Measurements from ENCODE around the gene UGT1A8. TPM values are rescaled to one million over a fixed set of nuclear protein-coding genes. Genes with fewer than 3 reads are reported as not detected.

Gene UGT1A8
- total and polyA plus RNA-seq, 9 of the 15 experiments (the other 6 are each of a cell fraction or from before 2014, with no cell fraction given), result 0.04 TPM; not detected in 8

- ATAC-seq, result no peak
- no peaks in the 10 kb centered on the region for H3K4me1 ChIP-seq (replicated peaks in 1 of 2; ENCODE audit: control insufficient read depth in 2 of 2, insufficient read depth in 2 of 2, low read length in 2 of 2)
- ChIA-PET CTCF (ENCODE audit: low intra/inter-chr PET ratio) (no interaction called here), POLR2A (no interaction called here)
- H3K36me3 ChIP-seq (ENCODE audit: control insufficient read depth, insufficient read depth, low read length), result no peaks in the 10 kb centered on the region
- intact Hi-C loops (cut with micrococcal nuclease) (no loop called here), in situ Hi-C loops (cut with MboI) (no loop called here)
- DNase-seq (ENCODE audit: extremely low read depth in 1 of 4, low spot score in 3 of 4), result no peak
- FAIRE-seq, result no peak
- 7% methylated on average over 3 of the region's 3 CpGs for WGBS (ENCODE audit: insufficient coverage, low coverage, missing lambda C conversion rate)
- BruUV-seq (replicated peaks), result no TSS peak
- no peaks in the 10 kb centered on the region for H3K79me2 ChIP-seq (ENCODE audit: control insufficient read depth, insufficient read depth, low read length)
- H3K9ac ChIP-seq (ENCODE audit: insufficient read depth in 1 of 2, low read depth in 2 of 2, low read length in 2 of 2), result no peak overlapping the region
- TF ChIP-seq SETDB1 (IDR thresholded peaks at IDR 0.05; ENCODE audit: low read length), result no peak
- no peaks in the 10 kb centered on the region for H3K9me3 ChIP-seq (replicated peaks; ENCODE audit: control insufficient read depth, insufficient read depth, low read depth, low read length)
- H3K27me3 ChIP-seq (ENCODE audit: control insufficient read depth in 2 of 2, insufficient read depth in 2 of 2, low read length in 2 of 2), result no peaks in the 10 kb centered on the region
- no peak overlapping the region for H2AFZ ChIP-seq (ENCODE audit: low read depth, low read length)
- H3K9me1 ChIP-seq (ENCODE audit: control insufficient read depth, insufficient read depth, low read length), result no peaks in the 10 kb centered on the region
- no peaks in the 10 kb centered on the region for H4K20me1 ChIP-seq (replicated peaks; ENCODE audit: control insufficient read depth, insufficient read depth, low read length)
- H3K4me3 ChIP-seq, result no peak overlapping the region
- H3K27ac ChIP-seq (ENCODE audit: extremely low read depth, low read depth, low read length), result no peak overlapping the region
- H3K4me2 ChIP-seq (ENCODE audit: insufficient read depth, low read length), result no peak overlapping the region
These were observed 12.6 kb upstream of the UGT1A8 start for GRCh38 chr2:233604826-233605225.

- ChIA-PET CTCF (ENCODE audit: low intra/inter-chr PET ratio) (no interaction called here), POLR2A (no interaction called here)
- DNase-seq (ENCODE audit: extremely low read depth in 1 of 4, low spot score in 3 of 4), result no peak
- WGBS (ENCODE audit: insufficient coverage, low coverage, missing lambda C conversion rate), result 0% methylated on average over 1 of the region's 1 CpG
- Histone ChIP-seq H3K4me1 (replicated peaks in 1 of 2; ENCODE audit: control insufficient read depth in 2 of 2, insufficient read depth in 2 of 2, low read length in 2 of 2) (no peaks in the 10 kb centered on the region), H3K4me2 (ENCODE audit: insufficient read depth, low read length) (no peak overlapping the region), H2AFZ (ENCODE audit: low read depth, low read length) (no peak overlapping the region), H3K27ac (ENCODE audit: extremely low read depth, low read depth, low read length) (no peak overlapping the region), H3K27me3 (ENCODE audit: control insufficient read depth in 2 of 2, insufficient read depth in 2 of 2, low read length in 2 of 2) (no peaks in the 10 kb centered on the region), H3K9ac (ENCODE audit: insufficient read depth in 1 of 2, low read depth in 2 of 2, low read length in 2 of 2) (no peak overlapping the region), H3K4me3 (no peak overlapping the region), H3K9me3 (replicated peaks; ENCODE audit: control insufficient read depth, insufficient read depth, low read depth, low read length) (no peaks in the 10 kb centered on the region), H3K9me1 (ENCODE audit: control insufficient read depth, insufficient read depth, low read length) (no peaks in the 10 kb centered on the region), H4K20me1 (replicated peaks; ENCODE audit: control insufficient read depth, insufficient read depth, low read length) (no peaks in the 10 kb centered on the region), H3K79me2 (ENCODE audit: control insufficient read depth, insufficient read depth, low read length) (no peaks in the 10 kb centered on the region), H3K36me3 (ENCODE audit: control insufficient read depth, insufficient read depth, low read length) (no peaks in the 10 kb centered on the region)
- no peak for ATAC-seq
- no TSS peak for BruUV-seq (replicated peaks)
- intact Hi-C loops (cut with micrococcal nuclease), result no loop called here
- FAIRE-seq, result no peak
- TF ChIP-seq SAP30 (IDR thresholded peaks at IDR 0.05; ENCODE audit: borderline replicate concordance, insufficient read depth, low read depth, low read length, poor library complexity, severe bottlenecking) (no peak), IRF2 (CRISPR knock-in tag; IDR thresholded peaks at IDR 0.05) (no peak), PML (IDR thresholded peaks at IDR 0.05; ENCODE audit: low read length) (no peak), SRF (CRISPR knock-in tag; IDR thresholded peaks at IDR 0.05) (no peak), XRCC5 (IDR thresholded peaks at IDR 0.05; ENCODE audit: low read depth, low read length) (no peak), CBX3 (IDR thresholded peaks at IDR 0.05; ENCODE audit: borderline replicate concordance in 1 of 2, low read length in 2 of 2) (no peak), RCOR1 (IDR thresholded peaks at IDR 0.05; ENCODE audit: borderline replicate concordance in 1 of 2, low read depth in 2 of 2, low read length in 2 of 2) (no peak), PHB2 (IDR thresholded peaks at IDR 0.05; ENCODE audit: low read depth) (no peak), TAF7 (tag; IDR thresholded peaks at IDR 0.05) (no peak), ZNF507 (tag; conservative IDR thresholded peaks at IDR 0.05) (no peak), MBD2 (IDR thresholded peaks at IDR 0.05; ENCODE audit: borderline replicate concordance, low read depth) (no peak), HNRNPK (IDR thresholded peaks at IDR 0.05; ENCODE audit: low read depth, low read length, poor library complexity, severe bottlenecking) (no peak)
- in situ Hi-C loops (cut with MboI), result no loop called here
These were observed 11.8 kb upstream of the UGT1A8 start for GRCh38 chr2:233605680-233606079.
